ENCODE results near the gene HM13. TPM values are rescaled to one million over a fixed set of nuclear protein-coding genes. Genes with fewer than 3 reads are reported as not detected.

Gene HM13
- total RNA-seq, 2 experiments from 2014 or later = 67.3 to 69.4 TPM

DNA sequence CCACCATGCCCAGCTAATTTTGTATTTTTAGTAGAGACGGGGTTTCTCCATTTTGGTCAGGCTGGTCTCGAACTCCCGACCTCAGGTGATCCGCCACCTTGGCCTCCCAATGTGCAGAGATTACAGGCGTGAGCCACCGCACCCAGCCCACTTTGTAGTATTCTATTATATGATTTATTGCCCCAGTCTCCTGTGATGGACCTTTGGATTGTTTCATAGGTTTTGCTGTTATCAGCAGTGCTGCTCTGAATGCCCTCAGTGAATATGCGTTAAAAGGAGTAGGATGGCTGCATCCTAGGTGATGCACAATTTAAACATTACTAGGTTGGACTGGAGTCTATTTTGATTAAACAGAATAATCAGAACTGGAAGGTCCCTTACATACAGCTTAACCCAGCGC lies 101.2 kb downstream of the HM13 start:
- no peak for DNase-seq
- Mint-ChIP-seq H3K9me3 (no peaks in the 10 kb centered on the region), H3K36me3 (ENCODE audit: low read depth) (no peaks in the 10 kb centered on the region), H3K27ac (no peak overlapping the region), H3K27me3 (ENCODE audit: low read depth) (peaks cover 2% of the 10 kb centered on the region), H3K4me1 (ENCODE audit: low read depth) (peaks cover 6% of the 10 kb centered on the region), H3K4me3 (no peak overlapping the region)
- CTCF ChIA-PET = interaction anchor here (0.6 to 11.2 kb wide), 4 partner anchors 31 to 58 kb away, joined by 3 to 330 read pairs (median 162); no protein-coding TSS in a partner anchor
- intact Hi-C loops (cut with micrococcal nuclease) = no loop called here

DNA sequence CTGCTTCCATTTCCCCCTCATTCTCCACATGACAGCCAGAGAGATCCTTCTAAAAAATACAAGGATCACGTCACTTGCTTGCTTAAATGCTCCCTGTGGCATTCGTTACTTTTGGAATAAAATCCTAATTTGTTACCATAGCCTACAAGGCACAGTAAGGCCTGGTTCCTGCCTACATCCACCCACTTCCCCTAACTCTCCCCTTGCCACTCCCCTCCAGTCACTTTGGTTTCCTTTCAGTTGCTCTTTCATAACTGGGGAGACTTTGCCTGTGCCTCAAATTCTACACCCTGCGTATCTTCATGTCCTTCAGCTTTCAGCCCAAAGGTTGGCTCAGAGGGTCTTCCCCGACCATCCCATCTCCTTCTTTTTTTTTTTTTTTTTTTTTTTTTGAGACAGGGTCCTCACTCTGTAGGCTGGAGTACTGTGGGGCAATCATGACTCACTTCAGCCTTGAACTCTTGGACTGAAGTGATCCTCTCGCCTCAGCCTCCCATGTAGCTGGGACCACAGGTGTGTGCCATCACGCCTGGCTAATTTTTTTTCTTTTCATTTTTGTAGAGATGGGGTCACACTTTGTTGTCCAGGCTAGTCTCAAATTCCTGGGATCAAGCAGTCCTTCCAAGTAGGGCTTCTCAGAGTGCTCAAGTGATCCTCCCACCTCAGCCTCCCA lies 103.3 kb downstream of the HM13 start:
- H3K4me3 Mint-ChIP-seq = no peak overlapping the region
- H3K4me1 Mint-ChIP-seq (ENCODE audit: low read depth) = peaks cover 6% of the 10 kb centered on the region
- intact Hi-C loops (cut with micrococcal nuclease) = no loop called here
- DNase-seq = no peak
- H3K9me3 Mint-ChIP-seq = no peaks in the 10 kb centered on the region
- no peak overlapping the region for H3K27ac Mint-ChIP-seq
- no peaks in the 10 kb centered on the region for H3K36me3 Mint-ChIP-seq (ENCODE audit: low read depth)
- CTCF ChIA-PET = interaction anchor here (1.5 to 11.2 kb wide), 2 partner anchors 17 to 46 kb away, joined by 4 to 330 read pairs; no protein-coding TSS in a partner anchor
- peaks cover 2% of the 10 kb centered on the region for H3K27me3 Mint-ChIP-seq (ENCODE audit: low read depth)

Small RNA genes lying within 50 kb of the gene (microRNA-seq; reads per million reads assigned to microRNA genes)
- gene MIR3193 (ENCODE audit: borderline microRNAs expressed, borderline replicate concordance) = not detected

Other genes starting within 250 kb of the HM13 start
- gene DEFB116, start 205.9 kb upstream of the HM13 start, total RNA-seq = not detected
- gene DEFB118, start 145.8 kb upstream of the HM13 start, total RNA-seq = not detected
- gene DEFB119, start 123.9 kb upstream of the HM13 start, total RNA-seq = not detected
- gene DEFB121, start 108.2 kb upstream of the HM13 start, total RNA-seq = not detected
- gene DEFB123, start 73.8 kb upstream of the HM13 start, total RNA-seq = not detected
- gene DEFB124, start 39.3 kb upstream of the HM13 start, total RNA-seq = not detected
- gene REM1, start 39.2 kb upstream of the HM13 start, total RNA-seq = not detected
- gene ID1, start 90.8 kb downstream of the HM13 start, total RNA-seq = 1 to 10 TPM; 1.8 to 2.4 TPM
- gene COX4I2, start 123.5 kb downstream of the HM13 start, total RNA-seq = not detected
- 10 to 100 TPM; 87.9 to 89.2 TPM for gene BCL2L1, start 208.4 kb downstream of the HM13 start, total RNA-seq
- gene TPX2, start 224.8 kb downstream of the HM13 start, total RNA-seq = 100 to 1,000 TPM; 166 to 175 TPM

Data from activated naive CD4-positive, alpha-beta T cell treated with anti-CD3 and anti-CD28 coated beads for 36 hours (primary cell).